Medulla oblongata (tissue), 1 donor: ENCODE measurements around the gene PLAAT3.
"Not testable (repeated sequence)": the region's sequence is repeated elsewhere in the genome, so short reads cannot be mapped to it uniquely, and the experiment has no call there.

Experiments used
- DNase-seq: peaks from one replicate; pipeline ENCODE4 v3.0.0-alpha.2; 2015; ENCODE audit errors: extremely low spot score

The PLAAT3 gene

GRCh38 chr11:63537293-63538101 lies 76.7 kb downstream of the PLAAT3 start:
- peak; percentile 88 for DNase-seq

DNA sequence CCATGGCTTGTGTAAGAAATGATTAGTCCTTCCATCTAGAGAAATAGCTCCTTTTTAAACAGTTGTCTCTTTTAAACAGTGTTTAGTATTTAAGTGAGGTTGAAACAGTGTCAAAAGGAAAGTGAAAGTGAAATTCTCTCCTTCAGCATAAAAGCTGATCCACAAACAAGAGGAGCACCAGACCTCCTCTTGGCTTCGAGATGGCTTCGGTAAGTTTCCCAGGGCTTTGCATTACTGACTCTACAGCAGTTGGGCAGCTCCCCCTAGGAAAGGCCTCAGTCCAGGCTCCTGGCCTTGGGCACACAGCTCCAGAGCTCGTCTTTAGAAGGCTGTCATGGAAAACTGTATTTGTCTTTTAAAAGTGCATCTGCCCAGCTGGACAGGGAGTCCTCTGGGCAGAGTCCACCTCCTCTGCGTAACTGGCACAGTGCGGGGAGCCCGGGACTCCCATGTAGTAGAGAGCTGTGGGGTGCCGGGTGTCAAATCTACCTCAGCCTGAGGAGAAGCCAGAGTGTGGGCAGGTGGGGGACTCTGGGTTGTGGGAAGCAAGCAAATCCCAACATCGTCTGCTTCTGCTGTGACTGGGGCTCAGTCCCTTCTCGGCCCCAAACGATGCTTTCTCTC lies 77.5 kb downstream of the PLAAT3 start, which contains the start of gene PLAAT4:
PLAAT4 (plus strand) TSS at position 140 of the 624 bp plus-strand sequence; CDS start at position 201, 61 bp downstream.
- peak; percentile 90 for DNase-seq

- no peak for DNase-seq
Measured at GRCh38 chr11:63535734-63536133, 78.5 kb downstream of the PLAAT3 start.

- DNase-seq = no peak
Measured at GRCh38 chr11:63534895-63535461, 79.3 kb downstream of the PLAAT3 start.

DNA sequence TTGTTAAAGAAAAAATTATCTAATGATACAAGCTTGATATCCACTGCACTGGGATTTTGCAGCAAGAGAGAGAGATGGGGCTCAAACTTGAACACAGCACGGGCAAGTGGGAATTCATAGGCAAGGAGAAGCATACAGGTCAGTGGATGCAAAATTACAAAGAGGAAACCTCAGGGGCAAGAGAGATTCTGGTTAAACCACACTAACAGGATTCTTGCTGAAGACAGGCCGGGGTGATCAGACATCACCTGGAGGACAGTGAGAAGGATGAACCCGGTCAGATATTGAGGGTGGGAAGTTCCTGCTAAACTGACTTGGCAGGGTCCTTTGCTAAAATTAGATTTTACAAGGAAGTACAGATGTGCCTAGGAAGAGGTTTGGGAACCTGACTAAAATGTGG lies 80.2 kb downstream of the PLAAT3 start:
- no peak for DNase-seq

DNA sequence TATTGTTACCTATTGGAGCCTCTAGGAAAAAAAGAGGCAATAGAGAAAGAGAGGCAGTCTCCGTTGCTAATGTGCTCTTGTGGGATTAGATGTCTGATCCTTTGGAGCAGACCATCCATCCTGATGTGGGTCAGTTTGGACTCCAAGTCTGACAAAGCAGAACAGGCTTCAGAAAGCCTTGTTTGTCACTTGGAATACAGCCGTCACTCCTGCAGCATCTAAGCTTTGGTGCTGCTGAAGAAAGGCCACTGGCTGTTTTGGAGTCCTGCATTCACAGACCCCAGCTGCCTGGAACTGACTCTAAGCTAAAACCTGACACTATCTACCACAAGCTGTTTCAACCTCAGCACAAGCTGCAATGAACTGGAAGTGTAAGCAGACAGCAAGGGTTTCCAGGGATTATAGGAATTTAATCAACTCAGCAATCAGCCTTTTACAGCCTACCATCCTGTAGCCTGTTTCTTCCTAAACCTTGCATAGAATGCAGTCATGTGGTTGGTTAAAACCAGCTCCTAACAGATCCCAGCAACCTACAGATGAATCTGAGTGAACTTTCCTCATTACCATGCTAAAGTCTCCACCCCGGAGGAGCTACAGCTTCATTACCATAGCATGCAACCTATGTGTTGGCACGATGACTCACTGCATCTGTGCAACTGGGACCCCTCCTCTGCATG lies 81.3 kb downstream of the PLAAT3 start:
- DNase-seq = no peak

- DNase-seq = no peak
Measured at GRCh38 chr11:63532117-63532516, 82.1 kb downstream of the PLAAT3 start.

GRCh38 chr11:63531074-63531792 lies 83.0 kb downstream of the PLAAT3 start:
- DNase-seq = not testable (repeated sequence)

DNA sequence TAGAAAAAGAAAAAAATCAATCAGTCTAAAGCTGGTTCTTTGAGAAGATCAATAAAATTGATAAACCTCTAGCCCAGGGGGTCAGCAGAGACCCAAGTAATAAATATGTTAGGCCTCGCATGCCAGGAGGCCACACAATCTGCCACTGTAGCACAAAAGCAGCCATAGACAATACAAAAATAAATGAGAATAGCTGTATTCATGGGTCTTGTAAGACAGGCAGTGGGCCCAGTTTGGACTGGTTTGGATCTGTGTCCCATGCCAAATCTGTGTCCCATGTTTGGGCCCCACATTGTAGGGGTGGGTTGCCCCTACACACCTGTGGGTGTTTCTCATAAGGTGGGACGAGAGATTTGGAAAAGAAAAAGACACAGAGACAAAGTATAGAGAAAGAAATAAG lies 84.2 kb downstream of the PLAAT3 start:
- peak; percentile 82 for DNase-seq

- not testable (repeated sequence) for DNase-seq
Measured at GRCh38 chr11:63529373-63529772, 84.9 kb downstream of the PLAAT3 start.

- not testable (repeated sequence) for DNase-seq
Measured at GRCh38 chr11:63528729-63529278, 85.4 kb downstream of the PLAAT3 start.

- DNase-seq = not testable (repeated sequence)
Measured at GRCh38 chr11:63528156-63528555, 86.1 kb downstream of the PLAAT3 start.

DNA sequence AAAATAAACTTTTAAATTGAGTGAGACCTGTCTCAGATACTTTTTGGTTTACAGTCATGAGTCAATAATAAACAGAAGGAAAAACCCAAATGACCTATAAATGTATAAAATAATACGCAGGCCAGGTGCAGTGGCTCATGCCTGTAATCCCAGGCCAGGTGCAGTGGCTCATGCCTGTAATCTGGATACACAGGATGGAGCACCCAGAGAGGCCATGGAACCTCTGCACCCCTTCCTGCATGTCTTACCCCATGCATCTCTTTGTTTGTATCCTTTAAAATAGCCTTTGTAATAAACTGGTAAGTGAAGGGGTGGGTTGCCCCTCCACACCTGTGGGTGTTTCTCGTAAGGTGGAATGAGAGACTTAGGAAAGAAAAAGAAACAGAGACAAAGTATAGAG lies 86.6 kb downstream of the PLAAT3 start:
- DNase-seq = no peak
